Stimulated activated naive CD4-positive, alpha-beta T cell treated with Interleukin-2 at 50 U/mL for 16 hours (primary cell): ENCODE data around the gene RMP24.
"Not testable (repeated sequence)": the region's sequence is repeated elsewhere in the genome, so short reads cannot be mapped to it uniquely, and the experiment has no call there.

ENCODE experiments used
- DNase-seq: peaks from one replicate; lab custom pipeline; 2025; lab: John Stamatoyannopoulos, UW

Gene RMP24

DNA sequence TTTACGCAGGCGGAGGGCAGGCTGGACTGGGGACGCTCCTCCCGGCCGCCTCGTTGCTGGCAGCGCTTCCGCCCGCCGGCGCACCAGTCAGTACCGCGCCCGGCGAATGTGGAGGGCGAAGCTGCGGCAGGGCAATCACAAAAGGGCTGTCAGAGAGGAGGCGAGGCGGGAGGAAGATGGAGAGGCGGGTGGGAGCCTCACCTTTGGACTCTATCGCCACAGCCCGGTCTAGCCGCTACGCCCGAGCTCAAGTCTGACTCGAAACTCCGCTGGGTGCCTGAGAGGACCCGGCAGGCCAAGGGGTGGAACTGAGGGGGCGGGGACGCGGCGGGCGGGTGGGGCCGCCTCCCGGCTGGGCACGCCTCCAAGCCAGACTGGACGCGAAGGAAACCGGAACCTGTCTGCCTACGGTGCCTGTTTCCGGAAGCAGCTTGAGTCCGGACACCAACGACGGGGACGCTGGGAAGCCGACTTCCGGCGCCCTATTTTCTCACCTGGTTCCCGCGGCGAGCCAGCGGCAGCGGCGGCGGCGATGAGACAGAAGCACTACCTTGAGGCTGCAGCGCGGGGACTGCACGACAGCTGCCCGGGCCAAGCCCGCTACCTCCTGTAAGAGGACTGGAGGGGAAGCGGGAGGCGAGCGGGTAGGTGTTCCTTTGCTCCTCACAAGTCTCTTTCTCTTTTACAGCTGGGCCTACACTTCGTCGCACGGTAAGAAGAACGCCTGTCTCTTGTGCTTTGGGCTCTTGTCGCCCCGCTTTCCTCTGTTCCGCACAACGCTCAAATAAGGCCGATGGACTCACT lies at the start of gene RMP24:
RMP24 (plus strand) TSS at position 483 of the 804 bp plus-strand sequence.
- peak; percentile 93 for DNase-seq

DNA sequence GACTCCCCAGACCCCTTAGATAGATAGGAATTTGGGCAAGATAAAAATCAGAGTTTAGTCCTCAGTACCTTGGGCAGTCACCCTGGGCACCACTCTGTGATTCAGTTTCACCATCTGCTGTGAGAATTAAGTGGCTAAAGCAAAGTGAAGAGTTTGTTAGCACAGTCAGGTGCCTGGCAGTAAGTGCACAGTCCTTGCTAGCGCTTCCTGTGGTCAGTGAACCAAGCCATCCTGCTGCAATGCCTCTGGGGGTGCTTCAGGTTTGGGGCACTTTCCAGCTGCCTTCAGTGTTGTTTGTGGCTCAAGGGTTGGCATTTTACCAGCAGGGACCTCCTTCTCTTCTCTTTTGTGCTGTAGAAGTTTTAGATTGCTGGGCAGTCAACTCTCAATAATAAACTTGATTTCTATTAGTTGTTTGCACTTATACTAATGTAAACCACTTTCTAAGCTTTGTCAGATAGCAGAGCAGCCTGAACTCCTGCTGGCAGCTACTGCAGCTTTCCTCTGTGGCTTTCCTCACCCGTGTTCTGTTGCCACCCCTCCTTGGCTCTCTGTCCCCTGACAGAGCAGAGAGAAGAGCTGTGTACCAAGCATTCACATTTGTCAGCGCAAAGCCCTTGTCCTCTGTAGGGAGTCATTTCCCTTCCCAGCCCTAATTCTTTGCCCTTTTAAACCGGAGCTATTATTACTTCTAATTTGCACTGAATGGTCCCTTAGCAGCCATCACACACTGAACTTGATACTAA lies 48.4 kb upstream of the RMP24 start:
- no peak for DNase-seq

DNA sequence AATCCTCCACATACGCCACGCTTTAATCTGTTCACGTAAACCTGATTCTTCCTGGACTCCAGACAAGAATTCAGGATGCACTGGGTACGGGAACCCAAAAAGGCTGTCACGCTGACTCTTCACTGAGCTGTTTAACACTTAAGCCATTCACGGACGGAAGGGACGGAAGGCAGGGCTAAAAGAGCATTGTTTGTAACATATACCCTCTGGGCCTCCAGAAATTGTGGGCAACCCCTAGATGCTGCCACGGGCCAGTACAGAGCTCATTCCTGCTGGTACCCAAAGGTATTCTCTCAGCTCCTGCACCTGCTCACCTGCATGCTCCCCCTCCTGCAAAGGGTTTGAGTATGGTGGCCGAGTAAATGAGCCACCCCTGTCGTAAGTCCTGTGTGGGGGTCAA lies 45.6 kb upstream of the RMP24 start:
- no peak for DNase-seq

DNA sequence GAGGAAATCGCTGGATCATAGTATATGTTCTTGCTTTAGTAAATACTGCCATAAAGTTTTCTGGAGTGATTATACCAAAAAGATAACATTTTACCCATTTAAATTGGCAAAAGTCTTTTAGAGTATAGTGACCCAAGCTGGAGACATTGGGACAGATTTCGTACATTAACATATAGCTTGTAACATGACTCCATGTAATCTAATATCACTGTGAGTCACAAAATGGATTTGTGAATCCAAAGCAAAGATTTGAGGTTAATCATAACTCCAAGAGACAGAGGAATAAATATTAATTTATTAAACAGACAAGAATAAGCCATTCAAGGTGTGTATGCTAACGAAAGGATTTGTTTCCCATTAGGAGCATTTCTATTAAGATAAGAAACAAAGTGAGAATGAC lies 45.0 kb upstream of the RMP24 start:
- DNase-seq = no peak

DNA sequence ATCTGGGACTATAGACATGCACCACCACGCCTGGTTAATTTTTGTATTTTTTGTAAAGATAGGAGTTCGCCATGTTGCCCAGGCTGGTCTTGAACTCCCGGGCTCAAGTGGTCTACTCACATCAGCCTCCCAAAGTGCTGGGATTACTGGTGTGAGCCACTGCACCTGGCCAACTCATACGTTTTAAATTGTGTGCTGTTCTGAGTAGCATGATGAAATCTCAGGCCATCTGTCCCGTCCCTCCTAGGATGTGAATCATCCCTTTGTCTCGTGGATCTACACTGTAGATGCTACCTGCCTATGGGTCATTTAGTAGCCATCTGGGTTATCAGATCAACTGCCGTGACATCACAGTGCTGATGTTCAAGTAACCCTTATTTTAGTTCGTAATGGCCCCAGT lies 38.5 kb upstream of the RMP24 start:
- no peak for DNase-seq

DNA sequence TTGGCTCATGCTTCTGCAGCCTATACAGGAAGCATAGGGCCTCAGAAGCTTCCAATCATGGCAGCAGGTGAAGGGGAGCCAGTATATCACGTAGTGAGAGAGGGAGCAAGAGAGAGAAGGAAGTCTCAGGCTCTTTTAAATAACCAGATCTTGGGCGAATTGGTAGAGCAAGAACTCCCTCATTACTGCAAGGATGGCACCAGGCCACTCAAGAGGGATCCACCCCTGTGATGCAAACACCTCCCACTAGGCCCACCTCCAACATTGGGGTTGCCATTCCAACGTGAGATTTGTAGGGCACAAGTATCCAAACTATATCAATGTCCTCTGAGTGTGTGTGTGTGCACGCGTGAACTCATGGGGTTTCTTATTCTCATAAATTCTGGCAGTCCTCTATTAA lies 37.6 kb upstream of the RMP24 start:
- no peak for DNase-seq

DNA sequence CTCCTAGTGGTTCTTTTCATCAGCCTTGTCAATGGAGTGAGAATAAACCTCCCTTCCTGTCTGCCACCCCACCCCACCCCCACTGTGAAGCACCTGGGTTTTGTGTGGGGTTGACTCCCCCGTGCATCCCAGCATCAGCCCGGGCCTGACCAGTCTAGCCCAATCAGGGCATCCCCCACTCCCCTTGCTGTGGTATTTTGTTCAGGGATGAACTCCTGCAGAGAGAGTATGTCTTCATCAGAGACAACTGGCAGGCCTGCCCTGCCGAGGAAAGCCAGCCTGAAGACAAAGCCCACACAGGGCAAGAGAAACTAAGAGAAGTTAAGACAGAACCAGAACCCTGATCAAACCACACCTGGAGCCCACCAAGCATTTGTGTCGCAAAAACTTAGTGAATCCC lies 36.7 kb upstream of the RMP24 start:
- DNase-seq = no peak

DNA sequence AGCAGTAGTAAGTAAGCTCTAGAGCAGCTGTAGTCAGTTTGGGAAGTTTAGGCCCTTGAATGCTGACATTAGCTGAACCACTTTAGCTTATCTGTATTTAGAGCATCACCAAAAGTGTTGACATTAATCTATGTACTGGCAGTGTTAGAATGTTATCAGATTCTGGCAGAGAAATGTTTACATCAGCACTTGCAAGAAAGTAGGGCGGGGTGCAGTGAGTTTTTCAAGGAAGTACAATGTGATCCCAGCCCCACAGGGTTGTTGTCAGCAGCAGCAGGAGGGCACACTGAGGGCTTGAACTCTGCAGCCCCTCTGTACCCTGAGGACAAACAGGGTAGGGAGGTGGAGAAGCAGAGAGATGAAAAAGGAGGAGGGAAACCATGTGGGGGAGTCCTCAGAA lies 35.5 kb upstream of the RMP24 start:
- DNase-seq = no peak

DNA sequence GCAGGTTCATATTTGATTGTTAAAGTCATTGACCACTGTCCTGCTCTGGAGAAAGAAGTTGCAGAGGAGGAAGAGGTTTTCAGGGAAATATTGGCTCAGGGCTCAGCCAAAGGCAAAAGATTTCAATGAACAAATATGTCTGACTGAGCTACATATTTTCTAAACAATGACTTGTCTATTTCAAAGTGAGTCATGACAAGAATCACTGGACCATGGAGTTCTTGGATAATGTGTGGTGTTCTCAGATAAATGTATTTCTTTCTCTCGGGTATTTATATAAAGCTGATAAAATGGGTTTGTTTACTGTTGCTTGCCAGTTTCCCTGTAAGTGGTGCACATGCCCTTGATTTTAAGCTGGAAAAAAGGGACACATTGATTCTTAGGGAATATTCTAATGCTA lies 34.3 kb upstream of the RMP24 start:
- no peak for DNase-seq

DNA sequence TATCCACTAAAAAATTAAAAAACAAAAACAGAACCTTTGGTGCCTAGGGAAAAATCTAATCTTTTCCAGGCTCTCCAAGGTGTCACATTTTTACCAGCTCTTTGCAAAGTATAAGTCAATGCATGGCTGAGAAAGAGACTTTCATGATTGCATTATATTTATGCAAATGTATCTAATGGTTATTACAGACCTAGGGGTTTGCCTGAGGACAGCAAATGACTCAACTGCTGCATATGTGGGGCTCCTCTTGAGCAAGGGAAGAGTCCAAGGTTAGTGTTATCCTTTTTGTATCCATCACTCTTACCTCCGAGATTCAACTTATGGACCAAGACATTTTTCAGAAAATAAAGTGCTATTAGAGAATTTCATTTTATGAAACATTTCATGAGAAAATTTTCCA lies 33.9 kb upstream of the RMP24 start:
- DNase-seq = no peak

DNA sequence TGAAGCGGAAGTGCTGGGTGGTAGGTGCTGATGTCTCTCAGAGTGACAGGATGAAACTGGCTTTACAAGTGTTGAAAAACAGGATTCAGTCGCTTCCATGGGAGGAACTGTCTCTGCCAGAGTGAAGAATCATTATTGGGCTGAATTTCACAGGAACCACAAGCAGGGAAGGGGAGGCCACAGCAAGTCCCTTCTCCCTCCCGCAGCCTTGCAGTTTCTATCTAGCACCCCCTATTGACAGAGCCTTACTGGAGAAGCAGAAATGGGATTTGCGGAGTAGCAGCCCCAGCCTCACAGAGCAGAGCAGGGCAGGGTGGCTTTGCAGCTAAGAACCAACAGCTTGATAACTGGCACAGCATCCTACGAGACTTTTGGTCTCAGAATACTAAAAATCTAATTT lies 33.3 kb upstream of the RMP24 start:
- no peak for DNase-seq

DNA sequence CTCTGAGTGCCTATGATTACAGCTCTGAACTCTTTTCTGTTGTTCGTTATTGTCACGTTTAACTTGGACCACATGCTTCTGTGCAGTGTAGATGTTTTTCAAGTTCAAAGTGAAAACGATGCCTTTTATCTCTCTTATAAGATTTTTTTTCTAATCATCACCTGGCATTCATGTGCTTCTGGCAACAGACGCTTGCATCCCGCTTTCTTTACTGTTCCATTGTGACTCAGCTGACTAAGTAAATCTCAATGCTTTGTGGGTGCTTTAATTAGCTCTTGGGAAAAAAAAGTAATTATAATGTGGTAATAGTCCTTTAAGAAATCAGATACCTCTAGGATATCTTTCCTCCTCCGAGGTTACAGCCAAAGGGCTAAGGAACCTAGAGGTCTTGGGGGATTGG lies 31.2 kb upstream of the RMP24 start:
- DNase-seq = no peak

DNA sequence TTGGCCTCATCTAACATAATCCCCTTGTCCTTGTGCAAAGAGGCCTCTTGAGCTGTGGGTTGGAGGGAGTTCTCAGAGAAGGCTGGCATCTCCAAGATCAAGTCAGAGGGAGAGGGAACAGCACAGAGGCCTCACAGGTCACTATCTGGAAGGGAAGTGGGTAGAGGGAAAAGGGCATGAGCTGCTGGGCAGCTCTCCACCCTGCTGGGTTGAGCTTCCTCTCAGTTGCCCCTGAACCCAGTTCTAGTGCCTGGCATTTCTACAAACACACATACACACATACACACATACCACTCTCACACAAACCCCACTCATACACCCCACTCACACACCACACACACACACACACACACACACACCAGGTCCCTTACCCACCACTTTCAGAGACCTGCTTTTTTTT lies 30.3 kb upstream of the RMP24 start:
- DNase-seq = no peak

DNA sequence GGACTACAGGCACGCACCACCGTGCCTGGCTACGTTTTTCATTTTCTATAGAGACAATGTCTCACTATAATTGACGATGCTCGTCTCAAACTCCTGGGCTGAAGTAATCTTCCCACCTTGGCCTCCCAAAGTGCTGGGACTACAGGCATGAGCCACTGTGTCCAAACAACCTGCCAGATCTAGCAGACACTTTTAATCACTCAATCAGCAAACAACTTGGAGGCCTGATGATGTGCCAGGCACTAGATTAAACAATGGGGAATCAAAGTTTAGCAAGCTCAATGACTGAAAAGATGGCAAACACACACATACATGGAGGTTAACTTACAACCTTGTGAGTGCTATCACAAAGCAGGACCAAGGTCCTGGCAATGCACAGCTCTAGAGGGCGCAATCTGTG lies 29.8 kb upstream of the RMP24 start:
- DNase-seq = no peak

DNA sequence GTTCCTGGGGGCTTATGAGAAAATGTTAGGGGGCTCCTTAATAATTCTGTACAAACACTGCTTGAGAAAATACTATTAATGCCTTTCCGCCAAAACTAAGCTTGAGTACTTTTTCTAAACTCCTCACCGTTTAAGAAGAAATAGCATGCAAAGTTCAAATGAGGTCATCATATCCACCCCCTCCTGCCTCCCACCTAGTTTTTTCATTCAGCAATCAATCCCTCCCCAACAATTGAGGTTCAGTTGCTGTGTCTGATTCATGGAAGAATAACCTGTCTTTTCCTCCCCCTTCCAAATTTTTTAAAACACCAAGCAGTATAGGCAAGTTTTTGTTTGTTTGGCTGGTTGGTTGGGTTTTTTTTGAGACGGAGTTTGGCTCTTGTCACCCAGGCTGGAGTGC lies 24.4 kb upstream of the RMP24 start:
- no peak for DNase-seq

DNA sequence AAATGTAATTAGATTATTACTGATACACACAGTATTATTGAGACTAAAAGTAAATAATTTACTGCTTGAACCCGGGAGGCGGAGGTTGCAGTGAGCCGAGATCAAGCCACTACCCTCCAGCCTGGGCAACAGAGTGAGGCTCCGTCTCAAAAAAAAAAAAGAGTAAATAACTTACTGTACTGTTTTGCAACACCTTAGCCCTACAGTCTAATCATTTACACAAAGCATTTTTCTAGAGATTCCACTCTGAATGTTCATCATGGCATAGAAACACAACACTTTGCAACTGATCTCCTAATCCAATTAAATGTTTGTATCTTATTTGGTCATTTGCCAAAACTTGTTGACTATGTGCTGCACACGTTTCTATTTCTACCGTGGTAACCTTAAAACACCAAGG lies 23.4 kb upstream of the RMP24 start:
- no peak for DNase-seq

DNA sequence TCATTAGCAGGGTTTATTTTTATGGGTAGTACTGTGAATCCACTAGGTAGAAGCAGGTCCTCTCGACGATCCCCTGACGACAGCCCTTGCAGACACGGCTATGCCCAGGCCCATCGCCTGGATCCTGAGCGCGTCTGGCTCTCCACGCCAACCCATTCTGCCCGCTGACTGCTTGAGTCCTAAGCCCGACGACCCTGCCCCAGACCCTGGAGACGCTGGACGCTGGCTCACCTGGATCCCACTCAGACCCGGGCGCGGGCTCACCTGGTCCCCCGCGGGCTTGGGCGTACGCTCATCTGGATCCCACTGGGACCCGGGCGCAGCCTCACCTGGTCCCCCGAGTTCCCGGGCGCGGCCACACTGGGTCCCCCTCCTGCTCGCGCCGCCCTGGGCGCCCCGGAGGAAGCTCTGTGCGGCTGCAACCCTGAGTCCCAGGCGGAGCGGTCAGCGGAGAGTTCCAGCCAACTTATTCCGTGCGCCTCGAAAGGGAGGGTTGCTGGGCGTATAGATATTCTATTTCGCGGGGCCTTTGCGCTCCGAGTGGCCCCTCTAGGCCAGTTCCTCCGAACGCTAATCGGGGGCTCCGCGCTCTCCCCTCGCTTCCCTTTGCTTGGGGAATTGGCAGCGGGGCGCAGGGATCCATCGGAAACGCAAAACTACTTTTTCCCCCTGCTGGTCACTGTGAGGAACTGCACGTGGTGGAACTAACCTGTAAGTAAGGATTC lies 22.4 kb upstream of the RMP24 start:
- DNase-seq = peak; percentile 14

DNA sequence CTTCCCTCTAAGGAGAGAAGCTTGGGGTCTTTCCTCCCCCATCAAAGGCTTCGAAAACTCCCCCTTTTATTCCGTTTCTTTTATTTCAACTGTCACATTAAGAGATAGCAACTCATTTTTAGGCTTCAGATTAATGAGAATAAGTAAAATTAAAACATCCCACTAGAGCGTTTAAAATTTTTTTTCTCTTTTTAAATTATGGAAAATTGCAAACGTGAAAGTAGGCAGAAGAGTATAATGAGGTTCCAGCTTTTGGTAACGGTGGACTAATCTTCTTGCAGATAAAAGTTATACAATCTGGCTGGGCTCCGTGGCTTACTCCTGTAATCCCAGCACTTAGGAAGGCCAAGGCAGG lies 21.9 kb upstream of the RMP24 start:
- no peak for DNase-seq

DNA sequence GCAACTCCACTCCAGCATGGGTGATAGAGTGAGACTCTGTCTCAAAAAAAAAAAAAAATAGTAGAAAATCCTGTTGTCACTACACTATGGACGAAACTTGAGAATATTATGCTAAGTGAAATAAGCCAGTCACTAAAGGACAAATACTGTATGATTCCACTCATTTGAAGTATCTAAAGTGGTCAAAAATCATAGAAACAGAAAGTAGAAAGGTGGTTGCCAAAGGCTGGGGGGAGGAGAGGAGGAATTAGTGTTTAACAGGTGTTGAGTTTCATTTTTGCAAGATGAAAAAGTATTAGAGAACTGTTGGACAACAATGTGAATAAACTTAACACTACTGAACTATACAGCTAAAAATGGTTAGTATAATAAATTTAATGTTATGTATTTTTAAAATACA lies 18.8 kb upstream of the RMP24 start:
- DNase-seq = no peak

DNA sequence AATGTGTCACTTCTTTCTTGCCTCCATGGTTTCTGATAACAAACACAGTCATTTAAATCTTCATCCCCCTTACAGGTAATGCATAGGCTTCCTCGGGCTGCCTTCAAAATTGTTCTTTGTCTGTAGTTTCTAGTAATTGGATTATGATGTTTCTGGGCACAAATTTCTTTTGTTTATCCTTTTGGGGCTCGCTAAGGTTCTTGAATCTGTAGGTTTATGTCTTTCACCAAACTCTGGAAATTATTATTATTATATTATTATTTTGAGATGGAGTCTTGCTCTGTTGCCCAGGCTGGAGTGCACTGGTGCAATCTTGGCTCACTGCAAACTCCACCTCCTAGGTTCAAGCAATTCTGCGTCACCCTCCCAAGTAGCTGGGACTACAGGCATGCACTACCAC lies 16.3 kb upstream of the RMP24 start:
- no peak for DNase-seq

DNA sequence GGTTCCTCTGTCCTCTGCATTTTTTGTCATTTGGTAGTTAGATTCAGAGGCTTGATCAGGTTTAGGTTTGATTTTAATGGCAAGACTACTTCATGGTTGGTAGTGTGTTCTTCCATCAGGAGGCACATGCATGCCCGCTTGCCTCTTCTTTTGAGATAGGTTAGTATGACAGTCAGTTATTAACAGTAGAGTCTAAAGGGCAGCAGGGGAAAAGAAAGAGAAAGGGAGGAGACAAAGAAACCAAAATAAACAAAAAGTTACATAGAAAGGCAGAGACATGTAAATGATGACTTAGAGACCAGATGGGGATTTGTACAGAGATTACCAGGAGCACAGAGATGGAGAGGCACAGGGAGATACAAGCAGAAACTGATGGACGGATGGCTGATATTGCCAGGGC lies 10.2 kb upstream of the RMP24 start:
- DNase-seq = no peak

DNA sequence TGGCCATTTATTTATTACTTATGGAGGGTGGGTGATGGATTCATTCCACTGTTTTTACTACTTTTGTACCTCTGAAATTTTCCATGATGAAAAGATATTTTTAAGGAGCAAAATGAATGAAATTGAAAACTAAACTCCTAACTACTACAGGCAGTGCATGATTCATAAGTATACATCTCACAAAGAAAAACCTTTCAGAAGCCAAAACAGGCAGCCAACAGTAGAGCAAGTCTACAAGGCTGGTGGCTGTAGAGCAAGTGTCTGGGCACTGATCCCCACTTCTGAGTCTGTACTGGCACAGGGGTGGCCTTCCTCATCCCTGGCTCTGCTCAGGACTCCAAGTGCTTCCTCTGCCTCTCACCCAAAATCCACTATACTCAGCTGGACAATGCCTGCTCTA lies 8.2 kb upstream of the RMP24 start:
- DNase-seq = no peak

DNA sequence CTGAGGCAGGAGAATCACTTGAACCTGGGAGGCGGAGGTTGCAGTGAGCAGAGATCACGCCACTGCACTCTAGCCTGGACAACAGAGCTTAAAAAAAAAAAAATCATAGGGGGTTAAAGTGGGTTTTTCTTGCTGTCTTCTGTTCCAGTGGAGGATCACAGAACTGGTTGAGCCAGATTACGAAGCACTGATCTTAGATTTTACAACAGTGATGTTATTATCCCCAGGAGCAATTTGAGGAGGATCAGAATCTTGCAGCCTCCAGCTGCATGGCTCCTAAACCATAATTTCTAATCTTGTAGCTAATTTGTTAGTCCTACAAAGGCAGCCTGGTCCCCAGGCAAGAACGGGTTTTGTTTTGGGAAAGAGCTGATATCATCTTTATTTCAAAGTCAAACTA lies 4.6 kb upstream of the RMP24 start:
- DNase-seq = not testable (repeated sequence)
